B cell (primary cell): Measurements from ENCODE around the gene VWA3B. TPM values are rescaled to one million over a fixed set of nuclear protein-coding genes. Genes with fewer than 3 reads are reported as not detected.

Source experiments
- ATAC-seq: fragments of 200-7000 bp; cut with Tn5 transposase; one replicate; pipeline ENCODE4 v1.10.0; 2021; ENCODE audit warnings: low read depth, mild to moderate bottlenecking, moderate number of reproducible peaks, moderate library complexity
- CTCF ChIA-PET: fragments of 350-600 bp; sonication (Branson Sonifier 250); formaldehyde crosslinking; loops from one replicate; lab custom pipeline; 2021; ENCODE audit warnings: antibody characterized with exemption, inconsistent platforms; lab: Charles Lee
- POLR2A ChIA-PET: fragments of 350-600 bp; sonication (Branson Sonifier 250); formaldehyde crosslinking; loops from one replicate; lab custom pipeline; 2021; ENCODE audit warnings: antibody characterized with exemption; lab: Charles Lee
- DNase-seq: peaks from one replicate; pipeline ENCODE4 v3.0.0; 2013
- H2AFZ ChIP-seq: 2 replicates; pipeline ENCODE4 v1.6.1; 2012; ENCODE audit warnings: mild to moderate bottlenecking, low read depth, low read length; ENCODE audit not compliant: insufficient read depth, poor library complexity, severe bottlenecking
- H3K27ac ChIP-seq, 2 donors: 1 replicate in 1 of 2; 2 replicates in 1 of 2; pipeline ENCODE4 v1.5.1; 2012 to 2013; ENCODE audit warnings: low read length in 2 of 2, mild to moderate bottlenecking in 2 of 2, moderate library complexity in 1 of 2
- H3K27me3 ChIP-seq, 4 experiments: fragments of 200-600 bp in 1 of 4; sonication (generic) in 1 of 4; replicated peaks in 1 of 4; 1 replicate in 2 of 4; 2 replicates in 2 of 4; pipeline versions ENCODE4 v1.6.1 to v1.7.0; 2013 to 2016; ENCODE audit warnings: low read length in 3 of 4, mild to moderate bottlenecking in 2 of 4, mixed read lengths in 1 of 4, moderate library complexity in 1 of 4; ENCODE audit not compliant: insufficient read depth in 4 of 4, control insufficient read depth in 3 of 4; ENCODE audit errors: control extremely low read depth in 1 of 4
- H3K36me3 ChIP-seq, 2 experiments: replicated peaks in 1 of 2; 1 replicate in 1 of 2; 2 replicates in 1 of 2; pipeline versions ENCODE4 v1.6.1 to v1.7.1; 2013; ENCODE audit warnings: low read length in 1 of 2; ENCODE audit not compliant: insufficient read depth in 2 of 2, control insufficient read depth in 1 of 2; ENCODE audit errors: control extremely low read depth in 1 of 2, extremely low read depth in 1 of 2
- H3K4me1 ChIP-seq, 2 donors: fragments of 200-600 bp in 1 of 2; sonication (generic) in 1 of 2; 1 replicate in 1 of 2; 2 replicates in 1 of 2; pipeline versions ENCODE4 v1.5.1 to v1.6.1; 2013 to 2017; ENCODE audit warnings: low read length in 2 of 2; ENCODE audit not compliant: control insufficient read depth in 2 of 2, insufficient read depth in 2 of 2
- H3K4me2 ChIP-seq: replicated peaks from 2 replicates; pipeline ENCODE3; 2012; ENCODE audit warnings: mild to moderate bottlenecking, low read depth, low read length; ENCODE audit not compliant: poor library complexity, severe bottlenecking
- H3K4me3 ChIP-seq, 5 experiments: fragments of 200-600 bp in 1 of 5; sonication (generic) in 1 of 5; 1 replicate in 3 of 5; 2 replicates in 2 of 5; pipeline versions ENCODE4 v1.5.1 to v1.7.0; 2011 to 2016; ENCODE audit warnings: low read length in 4 of 5, mild to moderate bottlenecking in 4 of 5, low read depth in 2 of 5, control low read depth in 1 of 5, moderate library complexity in 1 of 5; ENCODE audit not compliant: insufficient read depth in 1 of 5; ENCODE audit errors: control extremely low read depth in 1 of 5, extremely low read depth in 1 of 5
- H3K79me2 ChIP-seq: fragments of 200-600 bp; sonication (generic); one replicate; pipeline ENCODE4 v1.6.0; 2016; ENCODE audit warnings: low read length; ENCODE audit not compliant: control insufficient read depth, insufficient read depth
- H3K9ac ChIP-seq: fragments of 200-600 bp; sonication (generic); 2 replicates; pipeline ENCODE4 v1.6.1; 2017; ENCODE audit warnings: mild to moderate bottlenecking, low read length, moderate library complexity
- H3K9me3 ChIP-seq, 3 donors: one replicate each; pipeline versions ENCODE4 v1.6.1 to v1.7.1; 2013; ENCODE audit warnings: low read length in 2 of 3; ENCODE audit not compliant: control insufficient read depth in 2 of 3, insufficient read depth in 1 of 3; ENCODE audit errors: control extremely low read depth in 1 of 3
- H4K20me1 ChIP-seq: 2 replicates; pipeline ENCODE4 v1.6.0; 2012; ENCODE audit warnings: mild to moderate bottlenecking, low read length; ENCODE audit not compliant: insufficient read depth, control insufficient read depth, poor library complexity, severe bottlenecking
- H3K27ac Mint-ChIP-seq: one replicate; pipeline ENCODE4 v1.8.0; 2021; ENCODE audit warnings: mixed read lengths
- H3K27me3 Mint-ChIP-seq: one replicate; pipeline ENCODE4 v1.8.0; 2021; ENCODE audit warnings: mixed read lengths
- H3K4me1 Mint-ChIP-seq: one replicate; pipeline ENCODE4 v1.8.0; 2021; ENCODE audit warnings: mixed read lengths
- H3K4me3 Mint-ChIP-seq: one replicate; pipeline ENCODE4 v1.8.0; 2021; ENCODE audit warnings: mixed read lengths
- H3K9me3 Mint-ChIP-seq: one replicate; pipeline ENCODE4 v1.8.0; 2022; ENCODE audit warnings: mixed read lengths; ENCODE audit not compliant: insufficient read depth
- EZH2 ChIP-seq: IDR thresholded peaks from 2 replicates; pipeline ENCODE4 v1.6.1; 2012; ENCODE audit warnings: borderline replicate concordance, low read depth, mild to moderate bottlenecking, moderate library complexity, low read length; ENCODE audit not compliant: insufficient read depth, poor library complexity, severe bottlenecking
- WGBS: methylation state at CpG from one replicate; pipeline ENCODE4 v1.1.5; 2013; ENCODE audit warnings: missing lambda C conversion rate; ENCODE audit not compliant: insufficient coverage; 5-methylcytosine and 5-hydroxymethylcytosine counted together
- intact Hi-C: fragments of 100-400 bp; cut with micrococcal nuclease; formaldehyde crosslinking; loops from one replicate; pipeline ENCODE4 v1.10.0; 2022
- polyA plus RNA-seq: library from polyadenylated mRNA; depleted of rRNA; stranded (reverse); fragments of >200 nt; gene quantifications from 2 replicates; pipeline ENCODE4 v1.2.3, GENCODE V29; 2012
- total RNA-seq, 2 donors: library from RNA; stranded (reverse); fragments of 120-200 nt in 1 of 2; gene quantifications; 1 replicate in 1 of 2; 2 replicates in 1 of 2; pipeline versions ENCODE4 v1.2.3 to v1.2.4, GENCODE V29; 2013 to 2022
- TF ChIP-seq, protein P1 (sequence below): fragments of 200-600 bp; IDR thresholded peaks from one replicate; pipeline ENCODE4 v1.8.0; 2022; ENCODE audit warnings: antibody characterized with exemption, mild to moderate bottlenecking

Gene VWA3B
- total and polyA plus RNA-seq, 2 donors (not counting 1 experiment from before 2014, with no cell fraction given), result not detected

DNA sequence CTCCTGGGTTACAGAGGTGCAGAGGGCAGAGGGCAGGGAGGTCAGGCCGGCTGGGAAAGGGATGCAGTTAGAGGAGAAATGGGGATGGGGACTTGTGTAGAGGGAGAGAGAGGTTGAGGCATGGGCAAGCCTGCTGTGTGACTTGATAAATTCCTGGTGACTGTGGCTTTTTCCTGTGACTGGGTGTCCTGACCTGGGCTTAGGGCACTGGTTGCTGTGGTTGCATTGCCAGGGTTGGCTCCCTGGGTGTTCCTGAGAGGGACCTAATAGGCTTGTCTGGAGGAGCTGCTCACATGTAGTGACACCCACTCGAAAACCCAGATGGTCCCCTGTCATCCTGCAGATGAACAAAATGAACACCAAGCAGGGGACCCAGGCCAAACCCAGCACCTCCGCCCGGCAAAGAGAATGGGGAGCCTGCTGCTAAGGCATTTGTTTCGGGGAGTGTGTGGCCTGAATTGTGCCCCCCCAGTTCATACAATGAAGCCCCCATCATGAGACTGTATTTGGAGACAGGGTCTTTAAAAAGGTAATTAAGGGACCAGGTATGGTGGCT is 78.6 kb downstream of the VWA3B start:
- WGBS, result 89% methylated on average over 5 of the region's 5 CpGs
- no peaks in the 10 kb centered on the region for H3K4me1 Mint-ChIP-seq
- Histone ChIP-seq H3K27ac (no peak overlapping the region), H3K9me3 (no peaks in the 10 kb centered on the region), H3K4me2 (no peak overlapping the region), H3K79me2 (no peaks in the 10 kb centered on the region), H3K27me3 (peaks cover 0 to 6% (median 3%) of the 10 kb centered on the region in 4 experiments), H2AFZ (no peak overlapping the region), H3K36me3 (no peaks in the 10 kb centered on the region), H3K4me1 (no peaks in the 10 kb centered on the region), H3K9ac (no peak overlapping the region), H4K20me1 (no peaks in the 10 kb centered on the region), H3K4me3 (no peak overlapping the region)
- H3K27me3 Mint-ChIP-seq, result no peaks in the 10 kb centered on the region
- ChIA-PET CTCF (interaction anchor here (1.4 kb wide), 1 partner anchor 359 kb away, joined by 4 read pairs; no protein-coding TSS in a partner anchor), POLR2A (no interaction called here)
- no peak overlapping the region for H3K27ac Mint-ChIP-seq
- H3K9me3 Mint-ChIP-seq, result no peaks in the 10 kb centered on the region
- no peak overlapping the region for H3K4me3 Mint-ChIP-seq
- ATAC-seq, result no peak
- intact Hi-C loops, result no loop called here
- TF ChIP-seq, protein P1, sequence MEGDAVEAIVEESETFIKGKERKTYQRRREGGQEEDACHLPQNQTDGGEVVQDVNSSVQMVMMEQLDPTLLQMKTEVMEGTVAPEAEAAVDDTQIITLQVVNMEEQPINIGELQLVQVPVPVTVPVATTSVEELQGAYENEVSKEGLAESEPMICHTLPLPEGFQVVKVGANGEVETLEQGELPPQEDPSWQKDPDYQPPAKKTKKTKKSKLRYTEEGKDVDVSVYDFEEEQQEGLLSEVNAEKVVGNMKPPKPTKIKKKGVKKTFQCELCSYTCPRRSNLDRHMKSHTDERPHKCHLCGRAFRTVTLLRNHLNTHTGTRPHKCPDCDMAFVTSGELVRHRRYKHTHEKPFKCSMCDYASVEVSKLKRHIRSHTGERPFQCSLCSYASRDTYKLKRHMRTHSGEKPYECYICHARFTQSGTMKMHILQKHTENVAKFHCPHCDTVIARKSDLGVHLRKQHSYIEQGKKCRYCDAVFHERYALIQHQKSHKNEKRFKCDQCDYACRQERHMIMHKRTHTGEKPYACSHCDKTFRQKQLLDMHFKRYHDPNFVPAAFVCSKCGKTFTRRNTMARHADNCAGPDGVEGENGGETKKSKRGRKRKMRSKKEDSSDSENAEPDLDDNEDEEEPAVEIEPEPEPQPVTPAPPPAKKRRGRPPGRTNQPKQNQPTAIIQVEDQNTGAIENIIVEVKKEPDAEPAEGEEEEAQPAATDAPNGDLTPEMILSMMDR, result no peak
- no peak for TF ChIP-seq EZH2
- DNase-seq, result no peak

GRCh38 chr2:98167916-98168315 is 80.9 kb downstream of the VWA3B start:
- Mint-ChIP-seq H3K4me3 (no peak overlapping the region), H3K9me3 (no peaks in the 10 kb centered on the region), H3K27ac (no peak overlapping the region), H3K4me1 (no peaks in the 10 kb centered on the region), H3K27me3 (peaks cover 11% of the 10 kb centered on the region)
- no peak overlapping the region for H3K4me2 ChIP-seq
- peaks cover 0 to 2% (median 0%) of the 10 kb centered on the region in 3 donors for H3K9me3 ChIP-seq
- no peaks in the 10 kb centered on the region for H3K4me1 ChIP-seq
- ATAC-seq (no peak), DNase-seq (no peak)
- no peaks in the 10 kb centered on the region for H4K20me1 ChIP-seq
- POLR2A ChIA-PET, result no interaction called here
- H3K9ac ChIP-seq, result no peak overlapping the region
- WGBS, result no CpG with 5 or more reads among the region's 2 CpGs
- H3K27ac ChIP-seq, result no peak overlapping the region
- peaks cover 0 to 6% (median 3%) of the 10 kb centered on the region in 4 experiments for H3K27me3 ChIP-seq
- H3K4me3 ChIP-seq, result no peak overlapping the region
- H3K36me3 ChIP-seq, result no peaks in the 10 kb centered on the region
- H2AFZ ChIP-seq, result no peak overlapping the region
- TF ChIP-seq EZH2, result no peak
- TF ChIP-seq, protein P1, result no peak
- no peaks in the 10 kb centered on the region for H3K79me2 ChIP-seq
- intact Hi-C loops, result no loop called here
- CTCF ChIA-PET, result interaction anchor here (0.6 to 1.9 kb wide), 2 partner anchors 361 to 781 kb away, joined by 3 to 6 read pairs; no protein-coding TSS in a partner anchor
